Measurements from ENCODE around the gene ALPL.

Gene ALPL

GRCh38 chr1:21521717-21522060, 12.5 kb downstream of the ALPL start:
- TF ChIP-seq CTCF (IDR thresholded peaks at IDR 0.05) = no peak

GRCh38 chr1:21522525-21523038, 13.4 kb downstream of the ALPL start:
- no peak for TF ChIP-seq CTCF (IDR thresholded peaks at IDR 0.05)

- TF ChIP-seq CTCF (IDR thresholded peaks at IDR 0.05) = no peak
Measured at GRCh38 chr1:21523297-21523813, 14.1 kb downstream of the ALPL start.

- no peak for TF ChIP-seq CTCF (IDR thresholded peaks at IDR 0.05)
Measured at GRCh38 chr1:21524220-21524619, 15.0 kb downstream of the ALPL start.

- TF ChIP-seq CTCF (IDR thresholded peaks at IDR 0.05) = no peak
Measured at GRCh38 chr1:21524686-21525339, 15.6 kb downstream of the ALPL start.

GRCh38 chr1:21525340-21525717, 16.1 kb downstream of the ALPL start:
- no peak for TF ChIP-seq CTCF (IDR thresholded peaks at IDR 0.05)

- TF ChIP-seq CTCF (IDR thresholded peaks at IDR 0.05) = no peak
Measured at GRCh38 chr1:21526441-21526840, 17.2 kb downstream of the ALPL start.

All from LNCAP (cell line).